HCT116 (cell line): ENCODE measurements around the gene AK3. TPM values are rescaled to one million over a fixed set of nuclear protein-coding genes. Genes with fewer than 3 reads are reported as not detected.

Experiments
- ATAC-seq: fragments of 200-7000 bp; cut with Tn5 transposase; 2 replicates; pipeline ENCODE4 v1.9.1; 2020; ENCODE audit warnings: mild to moderate bottlenecking, moderate library complexity
- BruUV-seq: library from RNA; stranded (reverse); fragments of 400-500 nt; replicated peaks from 2 replicates; lab custom pipeline; 2021; lab: Mats Ljungman, UMichigan
- CTCF ChIA-PET: fragments of 300-600 bp; sonication (Branson Sonifier 250); formaldehyde crosslinking; loops from one replicate; lab custom pipeline; 2021; ENCODE audit warnings: antibody characterized with exemption; lab: Charles Lee
- POLR2A ChIA-PET: fragments of 300-600, 350-600 bp; sonication (Branson Sonifier 250); formaldehyde crosslinking; loops from one replicate; lab custom pipeline; 2021; ENCODE audit warnings: antibody characterized with exemption; lab: Charles Lee
- RAD21 ChIA-PET, 2 experiments: fragments of 300-600 bp; sonication (Branson Sonifier 250); formaldehyde crosslinking; loops; one replicate each; lab custom pipeline; 2023; ENCODE audit warnings: low total read pairs in 2 of 2; ENCODE audit not compliant: uncharacterized antibody in 2 of 2, unreplicated experiment in 2 of 2, low non-redundant PET in 1 of 2; lab: Charles Lee
- DNase-seq: peaks from one replicate; pipeline ENCODE4 v3.0.0-alpha.2; 2010; ENCODE audit warnings: low read depth, low spot score
- H2AFZ ChIP-seq: fragments of 200-600 bp; shearing (Covaris generic), sonication (generic); 2 replicates; pipeline ENCODE4 v1.6.1; 2017; ENCODE audit warnings: low read depth, mixed run types, mixed read lengths, antibody characterized with exemption, low read length; ENCODE audit not compliant: poor library complexity, severe bottlenecking
- H3K27ac ChIP-seq: 2 replicates; pipeline ENCODE4 v1.5.1; 2012; ENCODE audit warnings: low read depth, low read length
- H3K27me3 ChIP-seq: fragments of 200-600 bp; sonication (generic); 2 replicates; pipeline ENCODE4 v1.6.1; 2016; ENCODE audit warnings: mixed run types, low read length, mixed read lengths; ENCODE audit not compliant: insufficient read depth
- H3K36me3 ChIP-seq, 2 experiments: fragments of 200-500 bp in 1 of 2; fragments of 200-600 bp in 1 of 2; sonication (Bioruptor generic) in 1 of 2; sonication (generic) in 1 of 2; 2 replicates each; pipeline versions ENCODE4 v1.5.1 to v1.6.1; 2014 to 2016; ENCODE audit warnings: low read length in 2 of 2, inconsistent platforms in 1 of 2, mixed read lengths in 1 of 2, mixed run types in 1 of 2; ENCODE audit not compliant: insufficient read depth in 2 of 2, control insufficient read depth in 1 of 2
- H3K4me1 ChIP-seq, 2 experiments: fragments of 200-600 bp in 1 of 2; sonication (generic) in 1 of 2; 2 replicates each; pipeline versions ENCODE4 v1.5.1 to v1.6.1; 2012 to 2017; ENCODE audit warnings: low read length in 2 of 2, inconsistent platforms in 1 of 2, mild to moderate bottlenecking in 1 of 2, mixed read lengths in 1 of 2, mixed run types in 1 of 2, moderate library complexity in 1 of 2; ENCODE audit not compliant: insufficient read depth in 2 of 2, control insufficient read depth in 1 of 2
- H3K4me2 ChIP-seq: fragments of 200-600 bp; sonication (generic); 2 replicates; pipeline ENCODE4 v1.6.1; 2017; ENCODE audit warnings: mixed run types, low read length, mixed read lengths
- H3K4me3 ChIP-seq, 2 experiments: fragments of 200-600 bp in 1 of 2; sonication (generic) in 1 of 2; replicated peaks in 1 of 2; 2 replicates each; pipeline ENCODE4 v1.5.1; 2011 to 2016; ENCODE audit warnings: low read length in 2 of 2, control low read depth in 1 of 2, low read depth in 1 of 2, mild to moderate bottlenecking in 1 of 2, mixed read lengths in 1 of 2, mixed run types in 1 of 2
- H3K79me2 ChIP-seq: fragments of 200-600 bp; sonication (generic); 2 replicates; pipeline ENCODE4 v1.6.1; 2017; ENCODE audit warnings: mild to moderate bottlenecking, mixed run types, low read length, moderate library complexity, mixed read lengths; ENCODE audit not compliant: insufficient read depth
- H3K9ac ChIP-seq: fragments of 200-600 bp; sonication (generic); 2 replicates; pipeline ENCODE4 v1.6.1; 2016; ENCODE audit warnings: low read length, mixed read lengths
- H3K9me2 ChIP-seq: fragments of 200-600 bp; sonication (generic), shearing (Covaris generic); 2 replicates; pipeline ENCODE4 v1.6.1; 2017; ENCODE audit warnings: mixed run types, mild to moderate bottlenecking, moderate library complexity; ENCODE audit not compliant: insufficient read depth
- H3K9me3 ChIP-seq, 2 experiments: fragments of 200-500 bp in 1 of 2; fragments of 200-600 bp in 1 of 2; sonication (Bioruptor generic) in 1 of 2; sonication (generic) in 1 of 2; 2 replicates each; pipeline ENCODE4 v1.6.1; 2014 to 2017; ENCODE audit warnings: low read length in 2 of 2, mixed read lengths in 2 of 2, inconsistent platforms in 1 of 2, low read depth in 1 of 2, mild to moderate bottlenecking in 1 of 2, mixed run types in 1 of 2, moderate library complexity in 1 of 2; ENCODE audit not compliant: control insufficient read depth in 1 of 2, insufficient read depth in 1 of 2
- H4K20me1 ChIP-seq: fragments of 200-600 bp; sonication (generic), shearing (Covaris generic); 2 replicates; pipeline ENCODE4 v1.6.1; 2017; ENCODE audit warnings: mixed run types, mild to moderate bottlenecking, moderate library complexity; ENCODE audit not compliant: insufficient read depth
- ATF3 ChIP-seq: IDR thresholded peaks from 2 replicates; pipeline ENCODE4 v1.6.1; 2012
- CBX3 ChIP-seq: IDR thresholded peaks from 2 replicates; pipeline ENCODE4 v1.6.1; 2012; ENCODE audit warnings: low read depth
- CEBPB ChIP-seq: IDR thresholded peaks from 2 replicates; pipeline ENCODE4 v1.6.1; 2012; ENCODE audit warnings: low read depth
- EGR1 ChIP-seq: IDR thresholded peaks from 2 replicates; pipeline ENCODE4 v1.6.1; 2012; ENCODE audit warnings: low read depth
- EZH2 ChIP-seq: fragments of 200-600 bp; sonication (generic); IDR thresholded peaks from 2 replicates; pipeline ENCODE4 v1.6.1; 2017; ENCODE audit warnings: antibody characterized with exemption, mixed run types
- FOSL1 ChIP-seq: IDR thresholded peaks from 2 replicates; pipeline ENCODE4 v1.6.1; 2012; ENCODE audit warnings: low read depth
- JUND ChIP-seq: IDR thresholded peaks from 2 replicates; pipeline ENCODE4 v1.6.1; 2012
- POLR2A ChIP-seq: IDR thresholded peaks from 2 replicates; pipeline ENCODE4 v1.7.0; 2011; ENCODE audit warnings: borderline replicate concordance; ENCODE audit not compliant: insufficient read depth, insufficient read length; ENCODE audit errors: extremely low read depth
- POLR2AphosphoS5 ChIP-seq: IDR thresholded peaks from 2 replicates; pipeline ENCODE4 v1.6.1; 2011; ENCODE audit warnings: mild to moderate bottlenecking, low read depth, low read length, moderate library complexity
- RAD21 ChIP-seq: IDR thresholded peaks from 2 replicates; pipeline ENCODE4 v1.6.1; 2012; ENCODE audit warnings: low read depth, mild to moderate bottlenecking
- SIN3A ChIP-seq: IDR thresholded peaks from 2 replicates; pipeline ENCODE4 v1.6.1; 2012; ENCODE audit warnings: low read depth
- SP1 ChIP-seq: IDR thresholded peaks from 2 replicates; pipeline ENCODE4 v1.6.1; 2012; ENCODE audit warnings: low read depth
- TCF7L2 ChIP-seq: IDR thresholded peaks from 2 replicates; pipeline ENCODE4 v1.7.0; 2011; ENCODE audit warnings: borderline replicate concordance, inconsistent platforms; ENCODE audit not compliant: insufficient read depth, insufficient read length; ENCODE audit errors: extremely low read depth
- YY1 ChIP-seq: IDR thresholded peaks from 2 replicates; pipeline ENCODE4 v1.6.1; 2011; ENCODE audit warnings: low read length, low read depth, moderate library complexity, mild to moderate bottlenecking; ENCODE audit not compliant: insufficient replicate concordance; ENCODE audit errors: extremely low read depth
- ZFX ChIP-seq: fragments of 450-650 bp; IDR thresholded peaks from 2 replicates; pipeline ENCODE4 v1.6.1; 2017
- intact Hi-C: fragments of 100-400 bp; cut with micrococcal nuclease; formaldehyde crosslinking; loops from 2 replicates; pipeline ENCODE4 v1.10.0; 2022
- total RNA-seq: library from RNA; stranded (reverse); gene quantifications from one replicate; pipeline ENCODE4 v1.2.1, GENCODE V29; 2021; ENCODE audit not compliant: unreplicated experiment

Gene AK3
- total RNA-seq, 1 experiment from 2014 or later: 43.0 TPM

DNA sequence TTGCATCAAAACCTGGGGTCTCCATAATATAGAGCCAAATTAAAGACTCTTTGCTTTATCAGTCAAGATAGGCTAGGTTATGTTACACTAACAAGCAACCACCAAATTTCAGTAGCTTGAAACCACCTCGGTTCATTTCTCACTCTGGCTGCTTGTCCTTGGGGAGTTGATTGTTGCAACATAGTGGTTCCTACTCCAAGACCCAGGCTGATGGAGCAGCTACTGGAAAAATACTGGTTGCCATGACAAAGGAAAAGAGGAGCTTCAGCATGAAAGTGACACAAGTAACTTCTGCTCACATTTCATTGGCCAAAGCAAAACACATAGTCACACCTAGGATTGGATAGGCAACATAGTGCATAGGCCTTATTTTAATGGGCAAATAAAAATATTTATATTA is 33.2 kb upstream of the AK3 start:
- no peak overlapping the region for H3K4me2 ChIP-seq
- no peak for ATAC-seq
- H3K9me2 ChIP-seq: no peaks in the 10 kb centered on the region
- TF ChIP-seq EZH2: no peak
- TF ChIP-seq EGR1: no peak
- no peak for TF ChIP-seq ZFX
- TF ChIP-seq SIN3A: no peak
- TF ChIP-seq ATF3: no peak
- TF ChIP-seq SP1: no peak
- no peak for TF ChIP-seq POLR2AphosphoS5
- no peak for TF ChIP-seq CBX3
- no peak for TF ChIP-seq JUND
- TF ChIP-seq FOSL1: no peak
- TF ChIP-seq CEBPB: no peak
- TF ChIP-seq RAD21: no peak
- no peak for TF ChIP-seq YY1
- no peak for TF ChIP-seq TCF7L2
- TF ChIP-seq POLR2A: no peak
- intact Hi-C loops: no loop called here
- POLR2A ChIA-PET: interaction anchor here (1.2 kb wide), 1 partner anchor 12 kb away, joined by 3 read pairs; no protein-coding TSS in a partner anchor
- no TSS peak for BruUV-seq
- H2AFZ ChIP-seq: no peak overlapping the region
- H3K79me2 ChIP-seq: no peaks in the 10 kb centered on the region
- H3K4me1 ChIP-seq: peaks cover 0 to 6% of the 10 kb centered on the region in 2 experiments; a peak in 2 of 4 replicates
- H3K27me3 ChIP-seq: no peaks in the 10 kb centered on the region
- no peaks in the 10 kb centered on the region for H3K9me3 ChIP-seq
- DNase-seq: no peak
- RAD21 ChIA-PET: no interaction called here
- H4K20me1 ChIP-seq: no peaks in the 10 kb centered on the region
- H3K9ac ChIP-seq: no peak overlapping the region
- H3K27ac ChIP-seq: no peak overlapping the region
- H3K4me3 ChIP-seq: no peak overlapping the region
- no peaks in the 10 kb centered on the region for H3K36me3 ChIP-seq
- CTCF ChIA-PET: interaction anchor here (0.7 kb wide), 1 partner anchor 15 kb away, joined by 4 read pairs; no protein-coding TSS in a partner anchor
